Loucy (cell line): ENCODE measurements around the gene LRRC25.

Experiments used
- H2AFZ ChIP-seq: fragments of 200-600 bp; sonication (generic); 2 replicates; pipeline ENCODE4 v1.6.0; 2016; ENCODE audit warnings: antibody characterized with exemption, mild to moderate bottlenecking, low read length, moderate library complexity
- H3F3A ChIP-seq: fragments of 200-600 bp; 2 replicates; pipeline ENCODE4 v1.6.0; 2016; ENCODE audit warnings: antibody characterized with exemption, low read depth, mild to moderate bottlenecking
- H3K27me3 ChIP-seq: fragments of 200-600 bp; sonication (generic); 2 replicates; pipeline ENCODE4 v1.6.1; 2014; ENCODE audit warnings: low read length, mild to moderate bottlenecking; ENCODE audit not compliant: insufficient read depth, poor library complexity, severe bottlenecking
- H3K36me3 ChIP-seq: fragments of 200-600 bp; sonication (generic); 2 replicates; pipeline ENCODE4 v1.6.1; 2016; ENCODE audit warnings: low read length; ENCODE audit not compliant: insufficient read depth
- H3K4me1 ChIP-seq: fragments of 200-600 bp; sonication (generic); 2 replicates; pipeline ENCODE4 v1.5.1; 2014; ENCODE audit warnings: low read length, mild to moderate bottlenecking; ENCODE audit not compliant: insufficient read depth, poor library complexity, severe bottlenecking
- H3K4me2 ChIP-seq: fragments of 200-600 bp; sonication (generic); 2 replicates; pipeline ENCODE4 v1.6.0; 2014; ENCODE audit warnings: antibody characterized with exemption, low read length, low read depth, mild to moderate bottlenecking; ENCODE audit not compliant: poor library complexity, severe bottlenecking
- H3K4me3 ChIP-seq: fragments of 200-600 bp; sonication (generic); 2 replicates; pipeline ENCODE4 v1.5.1; 2014; ENCODE audit warnings: low read length, mild to moderate bottlenecking, mixed read lengths; ENCODE audit not compliant: poor library complexity, severe bottlenecking
- H3K79me2 ChIP-seq: fragments of 200-600 bp; sonication (generic); 2 replicates; pipeline ENCODE4 v1.6.1; 2014; ENCODE audit warnings: low read length; ENCODE audit not compliant: insufficient read depth
- H3K9ac ChIP-seq: fragments of 200-600 bp; sonication (generic); 2 replicates; pipeline ENCODE4 v1.6.0; 2014; ENCODE audit warnings: mild to moderate bottlenecking, low read depth, low read length, moderate library complexity; ENCODE audit not compliant: poor library complexity, severe bottlenecking
- H3K9me2 ChIP-seq: fragments of 200-600 bp; sonication (generic); replicated peaks from 2 replicates; pipeline ENCODE4 v1.6.1; 2016; ENCODE audit warnings: low read depth, low read length, mixed read lengths
- H3K9me3 ChIP-seq: fragments of 200-600 bp; sonication (generic); 2 replicates; pipeline ENCODE4 v1.6.1; 2014; ENCODE audit warnings: mild to moderate bottlenecking, antibody characterized with exemption, low read length, low read depth; ENCODE audit not compliant: insufficient read depth
- H4K20me1 ChIP-seq: fragments of 200-600 bp; sonication (generic); 2 replicates; pipeline ENCODE4 v1.6.0; 2014; ENCODE audit warnings: antibody characterized with exemption, low read length, mild to moderate bottlenecking; ENCODE audit not compliant: insufficient read depth, poor library complexity, severe bottlenecking
- CTCF ChIP-seq: fragments of 200-600 bp; sonication (generic); conservative IDR thresholded peaks from 2 replicates; pipeline ENCODE4 v1.5.1; 2014; ENCODE audit warnings: mild to moderate bottlenecking, antibody characterized with exemption, low read length
- EZH2phosphoT487 ChIP-seq: fragments of 200-600 bp; IDR thresholded peaks from 2 replicates; pipeline ENCODE4 v1.6.1; 2018; ENCODE audit warnings: antibody characterized with exemption, mild to moderate bottlenecking, moderate library complexity, borderline replicate concordance

Gene LRRC25

DNA sequence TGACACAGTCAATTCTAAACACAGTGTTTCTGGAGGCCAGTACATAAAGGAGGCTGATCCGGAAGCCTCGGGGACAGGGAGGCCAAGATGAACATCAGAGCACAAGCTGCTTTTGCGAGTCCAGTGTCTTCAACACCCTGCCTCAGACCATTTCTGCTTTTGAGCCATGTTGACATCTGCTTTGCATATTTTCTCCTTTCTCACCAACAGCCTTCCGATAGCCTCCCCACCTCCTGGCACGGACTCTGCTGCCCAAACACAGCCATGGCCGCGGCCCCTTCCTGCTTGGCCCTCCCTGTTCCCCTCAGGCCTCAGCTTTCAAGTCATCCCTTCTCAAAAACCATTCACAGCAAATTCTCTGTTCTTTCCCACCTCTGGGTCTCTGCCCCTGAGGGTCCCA, 3.6 kb downstream of the LRRC25 start:
- Histone ChIP-seq H3K4me3 (no peak overlapping the region), H3K4me2 (no peak overlapping the region), H3K9ac (no peak overlapping the region), H3F3A (no peaks in the 10 kb centered on the region), H3K36me3 (no peaks in the 10 kb centered on the region), H2AFZ (no peak overlapping the region), H3K9me3 (no peaks in the 10 kb centered on the region), H3K4me1 (no peaks in the 10 kb centered on the region), H3K79me2 (no peaks in the 10 kb centered on the region), H3K9me2 (no peaks in the 10 kb centered on the region), H4K20me1 (no peaks in the 10 kb centered on the region), H3K27me3 (no peaks in the 10 kb centered on the region)
- no peak for TF ChIP-seq EZH2phosphoT487
- TF ChIP-seq CTCF: no peak

DNA sequence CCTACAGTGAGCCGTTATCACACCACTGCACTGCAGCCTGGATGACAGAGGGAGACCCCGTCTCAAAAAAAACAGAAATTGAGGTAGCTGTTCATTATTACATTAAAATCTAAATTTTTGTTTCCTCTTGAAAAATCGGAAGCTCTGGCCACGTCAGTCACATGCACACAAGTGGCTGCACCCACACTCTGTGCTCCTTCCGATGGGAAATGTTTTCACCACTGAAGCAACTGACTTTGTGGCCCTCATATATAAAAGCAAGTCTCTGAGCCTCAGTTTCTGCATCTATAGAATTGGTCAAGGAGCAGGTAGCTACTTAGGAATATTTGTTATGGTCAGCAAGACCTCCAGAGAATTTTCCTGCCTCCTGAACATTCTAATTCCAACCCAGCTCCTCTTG, 4.5 kb downstream of the LRRC25 start:
- no peak for TF ChIP-seq CTCF
- no peak for TF ChIP-seq EZH2phosphoT487
- H3K4me2 ChIP-seq: no peak overlapping the region

DNA sequence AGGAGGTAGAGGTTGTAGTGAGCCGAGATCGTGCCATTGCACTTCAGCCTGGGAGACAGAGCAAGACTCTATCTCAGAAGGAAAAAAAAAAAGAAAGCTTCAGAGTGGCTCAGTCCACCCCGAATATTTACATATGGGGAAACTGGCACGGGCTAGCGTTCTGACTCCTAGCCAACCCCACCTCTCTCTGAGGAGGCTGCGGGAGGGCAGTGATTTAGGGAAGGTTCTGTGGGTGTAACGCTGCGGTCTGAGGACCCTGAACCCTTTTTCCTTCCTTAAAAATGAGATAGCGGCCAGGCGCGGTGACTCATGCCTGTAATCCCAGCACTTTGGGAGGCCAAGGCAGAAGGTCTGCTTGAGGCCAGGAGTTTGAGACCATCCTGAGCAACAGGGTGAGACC, 5.0 kb downstream of the LRRC25 start:
- H4K20me1 ChIP-seq: no peaks in the 10 kb centered on the region

More for the DNA sequence above, 4.5 kb downstream of the LRRC25 start:
- Histone ChIP-seq H3K79me2 (no peaks in the 10 kb centered on the region), H3K9me2 (no peaks in the 10 kb centered on the region), H3K27me3 (no peaks in the 10 kb centered on the region), H3K4me1 (no peaks in the 10 kb centered on the region), H3F3A (no peaks in the 10 kb centered on the region), H3K4me3 (no peak overlapping the region), H4K20me1 (no peaks in the 10 kb centered on the region), H2AFZ (no peak overlapping the region), H3K9ac (no peak overlapping the region), H3K9me3 (no peaks in the 10 kb centered on the region), H3K36me3 (no peaks in the 10 kb centered on the region)

DNA sequence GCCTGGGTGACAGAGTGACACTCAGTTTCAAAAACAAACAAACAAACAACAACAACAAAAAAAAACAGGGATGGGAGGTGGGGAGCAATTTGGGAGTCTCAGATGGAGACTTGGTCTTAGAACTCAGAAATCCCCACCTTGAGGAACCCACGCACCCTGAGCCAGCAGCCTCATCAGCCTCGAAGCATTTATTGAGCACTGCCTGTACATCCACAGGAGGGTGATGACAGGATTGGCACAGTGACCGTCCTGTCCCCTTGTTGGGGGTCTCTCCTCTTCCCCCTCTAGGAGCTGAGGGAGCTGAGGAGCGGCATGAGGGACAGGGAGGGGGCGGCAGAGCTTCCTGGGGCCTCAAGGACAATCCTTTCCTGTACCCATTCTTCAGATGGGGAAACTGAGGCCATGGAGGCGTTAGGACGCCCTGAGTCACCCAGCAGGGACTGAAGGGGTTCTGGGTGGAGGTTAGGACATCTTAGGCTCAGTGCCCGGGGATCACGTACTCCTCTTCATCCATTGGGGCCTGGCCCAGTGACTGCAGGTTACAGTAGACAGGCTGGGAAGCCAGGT, 5.8 kb downstream of the LRRC25 start:
- H3K4me3 ChIP-seq: no peak overlapping the region
- H3K4me2 ChIP-seq: no peak overlapping the region
- no peaks in the 10 kb centered on the region for H3K79me2 ChIP-seq
- H3K9me2 ChIP-seq: no peaks in the 10 kb centered on the region
- TF ChIP-seq EZH2phosphoT487 (no peak), CTCF (no peak)
- no peaks in the 10 kb centered on the region for H3K9me3 ChIP-seq
- no peaks in the 10 kb centered on the region for H3K4me1 ChIP-seq
- no peak overlapping the region for H2AFZ ChIP-seq
- no peaks in the 10 kb centered on the region for H3F3A ChIP-seq
- H3K36me3 ChIP-seq: no peaks in the 10 kb centered on the region
- H3K9ac ChIP-seq: no peak overlapping the region
- no peaks in the 10 kb centered on the region for H3K27me3 ChIP-seq
- no peaks in the 10 kb centered on the region for H4K20me1 ChIP-seq

More for the DNA sequence above, 5.0 kb downstream of the LRRC25 start:
- H3K4me2 ChIP-seq: no peak overlapping the region
- no peaks in the 10 kb centered on the region for H3F3A ChIP-seq
- H2AFZ ChIP-seq: no peak overlapping the region
- no peaks in the 10 kb centered on the region for H3K9me2 ChIP-seq
- no peaks in the 10 kb centered on the region for H3K79me2 ChIP-seq
- no peaks in the 10 kb centered on the region for H3K9me3 ChIP-seq
- no peaks in the 10 kb centered on the region for H3K27me3 ChIP-seq
- no peaks in the 10 kb centered on the region for H3K36me3 ChIP-seq
- no peak for TF ChIP-seq EZH2phosphoT487
- no peak overlapping the region for H3K9ac ChIP-seq
- H3K4me3 ChIP-seq: no peak overlapping the region
- H3K4me1 ChIP-seq: no peaks in the 10 kb centered on the region
